Stimulated activated CD8-positive, alpha-beta memory T cell treated with anti-CD3 and anti-CD28 coated beads, Interleukin-12 subunit alpha, Interleukin-12 subunit beta, amount 100 ng/mL, for 24 hours (primary cell): ENCODE results near the gene TEAD1.

Source experiments
- DNase-seq: peaks from one replicate; pipeline ENCODE4 v3.0.0-alpha.2; 2020; ENCODE audit errors: extremely low read depth

The TEAD1 gene

GRCh38 chr11:12789054-12789453 is 114.8 kb downstream of the TEAD1 start:
- DNase-seq: no peak

- no peak for DNase-seq
Observed at GRCh38 chr11:12789596-12790215, 115.5 kb downstream of the TEAD1 start.

GRCh38 chr11:12790861-12791616 is 116.8 kb downstream of the TEAD1 start:
- no peak for DNase-seq

GRCh38 chr11:12792018-12792417 is 117.8 kb downstream of the TEAD1 start:
- DNase-seq: no peak

GRCh38 chr11:12792590-12792989 is 118.4 kb downstream of the TEAD1 start:
- no peak for DNase-seq

- no peak for DNase-seq
Observed at GRCh38 chr11:12793065-12793464, 118.8 kb downstream of the TEAD1 start.

- DNase-seq: no peak
Observed at GRCh38 chr11:12793506-12793905, 119.3 kb downstream of the TEAD1 start.

- DNase-seq: no peak
Observed at GRCh38 chr11:12794576-12795230, 120.5 kb downstream of the TEAD1 start.

- no peak for DNase-seq
Observed at GRCh38 chr11:12797996-12798395, 123.8 kb downstream of the TEAD1 start.

GRCh38 chr11:12798609-12799011 is 124.4 kb downstream of the TEAD1 start:
- DNase-seq: no peak

GRCh38 chr11:12799334-12799835 is 125.2 kb downstream of the TEAD1 start:
- no peak for DNase-seq

GRCh38 chr11:12800032-12800671 is 125.9 kb downstream of the TEAD1 start:
- no peak for DNase-seq

- DNase-seq: no peak
Observed at GRCh38 chr11:12800871-12801270, 126.7 kb downstream of the TEAD1 start.

- DNase-seq: no peak
Observed at GRCh38 chr11:12801976-12802375, 127.8 kb downstream of the TEAD1 start.

- DNase-seq: no peak
Observed at GRCh38 chr11:12802418-12803085, 128.3 kb downstream of the TEAD1 start.

- no peak for DNase-seq
Observed at GRCh38 chr11:12803086-12803826, 129.0 kb downstream of the TEAD1 start.

- DNase-seq: no peak
Observed at GRCh38 chr11:12806113-12806512, 131.9 kb downstream of the TEAD1 start.

- DNase-seq: no peak
Observed at GRCh38 chr11:12807621-12808020, 133.4 kb downstream of the TEAD1 start.

GRCh38 chr11:12808519-12808918 is 134.3 kb downstream of the TEAD1 start:
- no peak for DNase-seq

- no peak for DNase-seq
Observed at GRCh38 chr11:12809364-12809763, 135.1 kb downstream of the TEAD1 start.
